Lower leg skin (tissue), 3 donors: Measurements from ENCODE around the gene NPC1.

Experiments
- POLR2A ChIP-seq, 2 donors: fragments of 450-650 bp; IDR thresholded peaks; one replicate each; pipeline ENCODE4 v1.6.1; 2016 to 2017; ENCODE audit warnings: antibody characterized with exemption in 2 of 2, mild to moderate bottlenecking in 1 of 2, moderate library complexity in 1 of 2
- TF ChIP-seq, protein P1 (sequence below), 3 donors: fragments of 450-650 bp; IDR thresholded peaks; one replicate each; pipeline ENCODE4 v1.5.1; 2016; ENCODE audit warnings: antibody characterized with exemption in 3 of 3, mild to moderate bottlenecking in 3 of 3, moderate library complexity in 2 of 3

GRCh38 chr18:23573626-23574431 lies 12.5 kb downstream of the NPC1 start:
- no peak for TF ChIP-seq POLR2A (IDR thresholded peaks at IDR 0.05)
- TF ChIP-seq, protein P1, sequence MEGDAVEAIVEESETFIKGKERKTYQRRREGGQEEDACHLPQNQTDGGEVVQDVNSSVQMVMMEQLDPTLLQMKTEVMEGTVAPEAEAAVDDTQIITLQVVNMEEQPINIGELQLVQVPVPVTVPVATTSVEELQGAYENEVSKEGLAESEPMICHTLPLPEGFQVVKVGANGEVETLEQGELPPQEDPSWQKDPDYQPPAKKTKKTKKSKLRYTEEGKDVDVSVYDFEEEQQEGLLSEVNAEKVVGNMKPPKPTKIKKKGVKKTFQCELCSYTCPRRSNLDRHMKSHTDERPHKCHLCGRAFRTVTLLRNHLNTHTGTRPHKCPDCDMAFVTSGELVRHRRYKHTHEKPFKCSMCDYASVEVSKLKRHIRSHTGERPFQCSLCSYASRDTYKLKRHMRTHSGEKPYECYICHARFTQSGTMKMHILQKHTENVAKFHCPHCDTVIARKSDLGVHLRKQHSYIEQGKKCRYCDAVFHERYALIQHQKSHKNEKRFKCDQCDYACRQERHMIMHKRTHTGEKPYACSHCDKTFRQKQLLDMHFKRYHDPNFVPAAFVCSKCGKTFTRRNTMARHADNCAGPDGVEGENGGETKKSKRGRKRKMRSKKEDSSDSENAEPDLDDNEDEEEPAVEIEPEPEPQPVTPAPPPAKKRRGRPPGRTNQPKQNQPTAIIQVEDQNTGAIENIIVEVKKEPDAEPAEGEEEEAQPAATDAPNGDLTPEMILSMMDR (IDR thresholded peaks at IDR 0.05) = no peak
